Inflammatory macrophage (primary cell): Measurements from ENCODE around the gene GNPDA1.

Source experiments
- DNase-seq, 2 donors: peaks; one replicate each; pipeline ENCODE4 v3.0.0-alpha.2; 2020 to 2022

GNPDA1 gene

DNA sequence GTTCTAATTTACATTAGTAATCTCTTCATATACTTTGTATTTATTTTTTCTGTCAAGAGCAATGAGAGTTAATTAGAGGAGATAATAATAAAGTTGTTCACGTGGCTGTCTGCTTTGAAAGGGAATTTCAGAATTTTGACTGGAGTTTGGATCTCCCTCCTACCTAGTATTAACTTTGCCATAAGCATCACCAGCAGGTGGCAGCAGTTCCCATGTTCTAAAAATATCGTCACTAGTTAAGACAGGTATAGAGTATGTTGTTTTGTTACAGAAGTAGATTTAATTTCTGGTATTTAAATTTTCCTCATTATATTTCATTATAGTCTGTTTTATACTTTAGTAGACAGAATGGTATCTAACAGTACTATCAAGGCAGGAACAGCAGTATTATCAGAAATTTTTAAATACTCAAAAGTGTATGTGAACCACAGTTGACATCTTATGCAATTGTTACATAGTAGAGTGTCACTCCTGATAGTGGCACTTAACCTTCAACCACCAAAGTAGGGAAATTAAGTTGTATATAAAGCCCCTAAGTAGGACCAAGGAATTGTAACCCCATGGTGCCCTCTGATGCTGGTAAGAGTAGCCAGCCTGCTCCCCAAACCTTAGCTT is 20.4 kb downstream of the GNPDA1 start:
- peak; percentile 76 for DNase-seq

DNA sequence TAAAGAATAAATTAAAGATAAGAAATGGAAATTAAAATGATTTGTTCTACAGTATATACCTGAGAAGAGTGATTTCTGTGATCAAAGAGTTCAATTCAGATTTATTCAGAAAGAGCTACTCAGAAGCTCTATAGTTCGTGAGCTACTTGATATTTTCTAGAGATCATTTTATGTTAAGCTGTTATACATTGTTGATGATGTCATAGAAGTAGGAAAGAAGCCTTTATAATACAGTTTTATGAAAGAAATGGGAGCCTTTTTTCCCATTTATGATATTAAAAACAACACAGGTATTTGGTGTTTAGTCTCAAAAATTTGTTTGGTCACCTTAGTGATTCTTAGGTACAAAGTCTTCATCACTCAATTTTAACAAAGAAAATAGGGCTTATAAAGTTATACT is 23.1 kb downstream of the GNPDA1 start:
- no peak for DNase-seq

DNA sequence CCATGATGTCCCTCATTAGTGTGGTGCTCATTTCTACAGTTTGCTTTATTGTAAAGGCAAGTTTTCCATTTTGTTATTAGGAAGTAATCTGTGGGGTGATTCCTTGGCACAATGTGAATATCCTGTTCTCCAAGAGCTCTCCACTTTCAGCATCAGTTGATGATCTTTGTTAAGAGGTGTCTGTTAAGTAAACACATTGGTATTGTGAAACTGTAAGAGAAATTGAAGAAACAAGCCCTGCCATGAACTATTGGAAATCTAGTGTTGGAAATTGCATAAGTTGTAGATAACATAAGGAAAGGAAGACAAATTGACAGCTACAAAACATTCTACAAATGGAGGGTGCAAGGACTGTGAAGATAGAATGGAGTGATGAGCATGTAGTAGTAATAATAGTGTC is 26.8 kb downstream of the GNPDA1 start:
- DNase-seq, result no peak

DNA sequence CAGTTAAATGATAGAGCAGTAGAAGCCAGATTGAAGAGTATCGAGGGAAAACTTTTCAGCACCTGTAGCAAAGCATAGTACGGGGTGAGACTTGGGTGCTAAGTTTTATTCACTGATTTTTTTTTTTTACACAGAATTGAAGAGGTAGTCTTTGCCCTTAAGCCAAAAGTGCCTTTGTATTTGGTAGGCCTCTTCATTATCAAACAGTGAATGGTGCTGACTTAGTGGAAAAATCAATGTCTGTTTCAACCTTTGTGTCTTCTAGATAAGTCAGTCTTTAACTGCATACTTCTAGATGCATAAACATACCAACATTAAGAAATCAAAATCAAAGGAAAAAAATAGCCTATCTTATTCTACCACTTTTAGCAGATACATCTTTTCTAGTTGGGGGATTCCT is 30.2 kb downstream of the GNPDA1 start:
- no peak for DNase-seq

DNA sequence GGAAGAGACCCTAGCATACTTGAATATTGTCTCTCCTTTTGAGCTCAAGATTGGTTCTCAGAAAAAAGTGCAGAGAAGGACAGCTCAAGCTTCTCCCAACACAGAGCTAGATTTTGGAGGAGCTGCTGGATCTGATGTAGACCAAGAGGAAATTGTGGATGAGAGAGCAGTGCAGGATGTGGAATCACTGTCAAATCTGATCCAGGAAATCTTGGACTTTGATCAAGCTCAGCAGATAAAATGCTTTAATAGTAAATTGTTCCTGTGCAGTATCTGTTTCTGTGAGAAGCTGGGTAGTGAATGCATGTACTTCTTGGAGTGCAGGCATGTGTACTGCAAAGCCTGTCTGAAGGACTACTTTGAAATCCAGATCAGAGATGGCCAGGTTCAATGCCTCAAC is 34.4 kb downstream of the GNPDA1 start:
- no peak for DNase-seq

DNA sequence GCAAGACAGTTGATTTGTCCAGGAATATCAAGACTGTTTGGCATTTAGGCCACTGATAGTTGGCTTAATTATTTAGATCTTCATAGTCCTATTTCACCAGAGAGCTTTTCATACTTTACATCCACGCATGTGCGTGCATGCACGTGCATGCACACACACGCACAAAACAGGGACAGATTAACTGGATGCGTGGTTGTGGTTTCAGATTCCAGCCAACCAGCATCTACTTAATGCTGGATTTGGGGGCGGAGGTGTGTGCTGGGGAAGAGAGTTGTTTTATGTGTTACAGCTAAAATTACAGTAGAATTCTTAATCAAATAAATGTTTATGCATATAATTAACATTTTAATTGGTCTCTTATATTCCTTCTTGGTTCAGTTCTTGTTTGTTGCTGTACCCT is 36.7 kb downstream of the GNPDA1 start:
- DNase-seq, result no peak

DNA sequence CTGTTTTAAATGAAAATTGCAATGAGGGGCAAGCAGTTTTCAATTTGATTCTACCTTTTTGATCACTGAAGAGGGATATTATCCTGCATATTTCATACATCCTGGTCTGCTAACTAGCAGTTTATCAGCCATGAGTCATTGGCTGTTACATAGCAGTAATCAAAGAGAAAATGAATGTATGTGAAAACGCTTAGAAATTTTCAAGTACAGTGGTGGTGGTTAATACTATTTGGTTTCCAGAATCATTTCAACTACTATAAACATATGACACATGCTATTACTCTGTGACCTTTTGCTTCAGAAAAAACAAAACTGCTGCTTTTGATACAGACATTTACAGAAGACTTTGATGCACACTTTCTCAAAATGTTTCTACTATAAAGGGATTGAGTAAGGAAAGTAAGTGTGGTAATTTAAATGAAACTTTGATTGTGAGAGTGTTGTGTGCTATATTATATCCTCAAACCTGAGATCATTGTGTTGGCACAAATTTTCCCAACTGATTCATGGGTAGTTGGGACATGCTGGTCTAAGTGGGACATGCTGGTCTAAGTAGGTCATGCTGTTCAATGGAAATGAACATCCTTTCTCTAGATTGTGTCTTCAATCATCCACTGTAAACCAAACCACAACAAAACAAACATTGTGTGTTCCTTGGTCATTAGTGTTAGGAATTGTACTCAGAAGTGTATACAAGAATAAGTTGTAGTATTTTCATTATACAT is 38.8 kb downstream of the GNPDA1 start:
- no peak for DNase-seq

DNA sequence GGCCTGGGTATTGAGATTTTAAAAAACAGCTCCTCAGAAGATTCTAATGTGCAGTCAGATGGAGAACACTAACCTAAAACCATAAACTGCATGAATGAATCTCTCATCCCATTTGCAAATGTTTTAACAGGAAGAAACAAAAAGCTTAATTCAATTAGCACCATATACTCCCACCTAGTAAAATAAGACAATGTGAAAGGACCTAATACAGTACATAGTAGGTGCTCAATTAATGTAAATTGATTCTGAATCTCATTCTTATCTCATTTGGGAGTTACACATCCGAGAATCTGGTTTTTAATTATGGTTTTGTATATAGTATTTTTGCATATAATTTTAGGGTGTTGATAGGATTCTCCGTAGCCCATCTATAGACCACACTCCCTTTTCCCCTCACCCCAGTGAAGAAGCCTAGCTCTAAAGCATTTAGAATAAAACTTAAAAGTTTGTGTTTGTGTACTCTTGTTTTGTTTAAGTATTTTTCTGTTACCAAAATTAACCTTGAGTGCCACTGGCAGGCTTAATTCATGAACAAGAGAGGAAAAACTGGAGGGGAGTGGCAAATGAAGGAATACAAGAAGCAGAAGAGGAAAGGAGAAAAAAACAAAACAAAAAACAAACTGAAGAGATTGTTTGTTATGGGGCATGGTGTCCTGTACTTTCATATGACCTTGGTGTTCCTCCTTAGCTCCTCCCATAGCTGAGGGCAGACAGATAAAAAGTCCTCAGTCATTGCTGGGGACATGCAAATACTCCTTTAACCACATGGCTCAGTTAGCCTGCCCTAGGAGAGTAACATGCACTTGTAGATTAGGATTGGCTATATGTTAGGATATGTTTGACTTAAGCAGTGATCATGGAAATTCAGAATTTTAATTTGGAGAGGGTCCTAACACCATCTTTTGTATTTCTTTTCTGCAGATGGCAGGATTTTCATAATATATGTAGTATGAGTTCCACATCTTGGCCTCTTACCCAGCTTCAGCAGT is 42.8 kb downstream of the GNPDA1 start:
- DNase-seq, result peak; percentile 77

DNA sequence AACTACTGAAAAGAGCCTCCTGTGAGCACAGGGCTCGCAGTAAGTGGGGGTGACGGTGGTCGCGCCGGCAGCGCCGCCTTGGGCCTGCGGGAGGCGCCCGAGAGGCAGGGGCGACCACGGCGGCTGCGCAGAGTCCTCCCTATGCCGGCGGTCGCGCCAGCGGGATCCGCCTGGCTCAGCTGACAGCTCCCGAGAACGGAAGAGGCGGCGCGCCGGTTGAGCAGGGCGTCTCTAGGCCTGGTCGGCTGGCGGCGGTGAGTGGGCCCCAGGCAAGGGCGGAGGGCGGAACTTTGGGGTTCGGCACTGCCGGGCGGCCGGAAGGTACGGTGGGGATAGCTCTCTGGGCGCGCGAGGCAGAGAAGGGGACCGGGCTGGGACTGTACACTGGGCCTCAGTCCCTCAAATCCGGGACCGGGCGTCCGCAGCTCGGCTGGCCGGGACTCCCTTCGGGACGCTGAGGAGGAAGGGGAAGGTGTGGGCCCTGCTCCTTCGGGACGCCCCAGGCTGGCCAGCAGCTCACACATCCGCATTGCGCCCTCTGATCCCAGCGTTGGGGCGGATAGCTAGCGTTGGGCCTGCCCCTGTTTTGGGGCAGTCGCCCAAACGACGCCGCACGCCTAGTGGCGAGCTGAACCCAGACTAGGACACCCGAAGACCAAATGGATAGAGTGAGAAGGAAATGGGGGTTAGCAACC is 43.8 kb downstream of the GNPDA1 start, which contains the start of gene RNF14:
TSS of gene RNF14 (plus strand) at position 192 of the 695 bp plus-strand sequence. CDS start 4,484 bp downstream, outside the sequence.
- DNase-seq, result peak; percentile 96 to 98

DNA sequence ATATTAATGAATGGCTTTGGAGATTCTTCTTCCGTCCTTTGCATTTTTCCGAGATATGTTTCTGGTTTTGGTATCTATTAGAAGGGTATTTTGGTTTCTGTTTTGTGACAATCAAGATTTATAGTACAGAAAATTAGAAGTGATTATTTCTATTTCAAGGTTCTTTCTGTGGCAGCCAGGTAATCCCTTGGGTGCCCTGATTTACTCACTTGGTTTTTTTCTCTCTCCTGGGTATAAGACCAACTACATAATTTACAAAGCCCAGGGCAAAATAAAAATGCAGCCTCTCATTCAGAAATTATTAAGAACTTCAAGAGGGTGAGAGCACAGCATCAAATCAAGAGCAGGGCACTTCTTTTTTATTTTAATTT is 45.9 kb downstream of the GNPDA1 start:
- DNase-seq, result no peak

DNA sequence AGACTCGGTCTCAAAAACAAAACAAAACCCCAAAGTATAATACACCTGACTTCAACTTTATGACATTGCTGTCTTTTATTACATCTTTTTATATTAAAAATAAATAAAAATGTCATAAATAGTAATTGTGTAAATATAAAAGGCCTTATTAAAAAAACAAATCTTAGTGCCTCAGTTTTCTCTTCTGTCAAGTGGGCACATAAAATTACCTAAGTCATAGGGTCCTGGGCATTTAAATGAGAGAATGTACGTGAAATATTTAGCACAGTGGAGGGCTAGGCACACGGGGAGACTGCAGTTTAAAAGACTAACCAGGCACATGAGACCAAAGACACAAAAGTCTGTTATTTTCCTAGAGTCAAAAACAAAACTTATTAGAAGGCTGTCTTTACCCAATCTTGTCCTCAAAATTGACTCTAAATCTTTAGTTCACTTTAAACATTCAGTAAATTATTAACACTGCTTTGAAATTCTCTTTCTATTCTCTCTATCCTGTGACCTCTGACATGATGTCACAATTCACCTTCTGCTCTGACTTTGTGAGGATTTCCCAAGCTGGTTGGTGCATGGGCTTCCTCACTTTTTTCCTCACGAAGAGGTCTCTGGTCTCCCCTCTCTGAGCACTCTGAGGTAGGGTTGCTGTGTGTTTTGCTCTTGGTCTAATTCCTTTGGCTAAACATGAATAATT is 46.4 kb downstream of the GNPDA1 start:
- DNase-seq, result no peak

DNA sequence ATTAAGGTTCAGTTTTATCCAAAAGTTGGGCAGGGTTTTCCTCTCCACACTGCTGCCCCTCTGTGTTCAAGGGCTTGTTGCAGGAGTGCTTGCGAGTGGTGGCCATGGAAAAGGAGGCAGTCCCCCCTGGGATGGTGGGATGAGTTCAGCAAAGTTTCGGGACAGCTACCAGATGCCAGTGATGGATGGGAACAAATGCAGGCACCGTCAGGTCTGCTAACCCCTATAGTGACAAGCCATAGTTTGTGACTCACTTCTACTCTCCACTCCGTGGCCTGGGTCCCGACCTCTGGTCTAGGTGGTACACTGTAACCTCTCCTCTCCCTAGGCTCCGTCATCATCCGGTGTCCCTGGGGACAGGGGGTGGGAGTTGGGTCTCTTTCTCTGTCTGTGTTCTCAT is 47.8 kb downstream of the GNPDA1 start:
- no peak for DNase-seq

DNA sequence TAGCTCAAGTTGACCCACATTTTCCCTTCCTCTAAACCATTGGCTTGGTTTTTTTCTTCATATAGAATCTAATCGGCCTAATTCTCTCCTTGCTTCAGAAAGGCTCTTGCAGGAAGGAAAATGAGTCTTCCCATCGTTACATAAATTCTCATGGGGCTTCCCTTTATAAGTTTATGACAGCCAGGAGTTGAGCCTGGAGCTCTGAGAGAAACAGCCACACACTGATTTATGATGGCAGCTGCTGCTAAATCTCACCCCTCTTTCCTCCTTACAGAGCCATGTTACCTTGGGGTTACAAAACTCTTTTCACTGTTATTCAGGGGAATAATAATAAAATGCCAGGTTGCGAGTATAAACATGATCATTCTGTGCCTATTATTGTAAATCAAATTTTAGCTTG is 49.1 kb downstream of the GNPDA1 start:
- DNase-seq, result no peak

DNA sequence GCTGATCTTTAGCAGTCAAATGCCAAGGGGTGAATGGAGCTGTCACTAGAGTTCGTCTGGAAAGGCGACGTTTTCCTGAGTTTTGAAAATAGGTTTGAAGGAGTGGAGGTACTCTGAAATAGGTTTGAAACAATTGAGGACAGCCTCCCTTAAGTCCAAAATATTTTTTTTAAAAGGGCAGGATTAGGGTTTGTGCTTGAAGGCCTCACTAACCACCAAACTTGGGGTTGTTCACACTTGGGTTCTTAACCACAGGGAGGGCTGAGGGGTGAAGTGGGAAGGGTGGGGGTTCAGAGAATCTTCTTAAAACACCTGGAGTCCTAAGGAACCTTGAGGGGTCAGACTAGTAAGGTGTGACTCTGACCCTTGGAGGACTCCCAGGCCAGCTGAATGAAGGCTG is 51.4 kb downstream of the GNPDA1 start:
- DNase-seq, result no peak

DNA sequence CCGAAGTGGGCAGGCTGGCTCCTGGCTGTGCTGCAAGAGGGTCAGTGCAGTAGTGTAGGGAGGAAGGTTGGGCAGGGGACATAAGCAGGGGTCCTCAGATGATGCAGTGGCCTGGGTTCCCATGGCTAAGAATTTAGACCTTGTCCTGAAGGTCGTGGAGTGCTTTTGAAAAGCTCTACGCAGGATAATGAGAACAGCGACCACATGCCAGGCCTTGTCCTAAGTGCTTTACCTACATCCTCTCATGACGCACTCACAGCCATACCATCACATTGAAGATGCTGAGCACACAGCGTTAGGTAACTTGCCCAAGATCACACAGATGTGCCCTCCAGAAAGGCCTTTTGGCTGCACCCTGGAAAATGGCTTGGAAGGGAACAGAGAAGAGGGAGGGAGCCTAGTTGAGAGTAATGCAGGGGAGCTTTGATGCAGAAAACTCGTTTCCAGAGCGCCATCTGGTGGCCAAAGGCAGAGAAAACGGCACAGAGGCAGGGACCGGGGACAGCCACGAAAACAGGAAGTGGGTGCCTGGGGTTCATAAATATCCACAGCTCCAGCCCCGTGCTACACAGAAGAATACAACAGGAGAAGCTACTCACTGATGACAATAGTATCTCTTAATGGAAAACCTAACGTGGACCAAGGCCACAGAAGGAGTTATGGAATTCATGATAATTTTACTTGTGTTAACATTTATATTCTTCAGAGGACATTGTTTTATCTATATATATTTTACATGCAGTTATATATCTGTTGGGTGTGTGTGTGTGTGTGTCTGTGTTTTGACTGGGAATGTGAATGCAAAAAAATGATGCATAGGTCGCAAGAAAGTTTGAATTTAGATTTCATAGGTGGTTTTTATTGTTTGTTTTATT is 52.1 kb downstream of the GNPDA1 start:
- peak; percentile 94 to 95 for DNase-seq

DNA sequence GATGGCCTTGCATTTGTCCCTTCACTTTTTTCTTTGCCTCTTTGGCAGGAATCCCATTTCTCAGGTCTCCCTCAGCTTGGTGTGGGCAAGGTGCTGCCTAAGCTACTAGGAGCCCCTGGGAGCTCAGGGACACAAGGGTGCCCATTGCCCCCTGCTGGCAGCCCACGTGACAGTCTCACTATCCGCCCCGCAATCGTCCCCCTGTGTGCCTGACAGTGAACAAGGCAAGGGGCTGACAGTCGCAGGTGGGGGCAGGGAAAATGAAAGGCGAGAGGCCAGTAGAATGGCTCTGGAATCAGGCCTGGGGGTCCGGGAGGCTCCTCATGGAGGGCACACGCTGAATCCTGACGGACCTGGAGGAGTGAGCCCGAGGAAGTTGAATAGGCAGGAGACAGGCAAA is 52.8 kb downstream of the GNPDA1 start:
- DNase-seq, result no peak

DNA sequence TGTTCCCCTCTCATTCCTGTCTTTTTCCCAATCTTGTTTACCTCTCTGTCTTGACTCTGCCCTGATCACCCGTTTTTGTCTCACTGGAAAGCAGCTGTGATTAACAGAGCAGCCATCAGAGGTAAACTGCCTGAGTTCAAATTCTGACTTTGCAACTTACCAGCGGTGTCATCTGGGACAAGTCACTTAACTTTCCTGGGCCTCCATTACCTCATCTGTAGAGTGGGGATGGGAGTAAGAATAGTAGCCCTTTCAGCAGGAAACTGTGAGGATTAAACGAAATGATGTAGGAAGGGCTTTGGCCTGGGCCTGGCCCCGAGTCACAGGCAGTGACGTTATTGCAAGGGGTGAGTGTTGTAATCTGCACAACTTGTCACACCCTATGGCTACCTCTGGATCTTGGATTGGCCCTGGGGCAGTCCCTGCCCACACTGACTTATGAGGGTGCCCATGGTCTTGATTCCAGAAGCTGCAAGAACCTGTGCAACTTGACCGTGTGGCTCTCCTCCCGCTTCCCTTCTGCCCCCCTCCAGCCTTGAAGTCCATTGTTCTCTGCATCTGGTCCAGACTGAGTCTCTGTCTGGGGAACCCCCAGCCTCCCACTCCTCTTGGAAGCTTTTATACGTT is 54.2 kb downstream of the GNPDA1 start:
- DNase-seq, result peak; percentile 85 to 86

DNA sequence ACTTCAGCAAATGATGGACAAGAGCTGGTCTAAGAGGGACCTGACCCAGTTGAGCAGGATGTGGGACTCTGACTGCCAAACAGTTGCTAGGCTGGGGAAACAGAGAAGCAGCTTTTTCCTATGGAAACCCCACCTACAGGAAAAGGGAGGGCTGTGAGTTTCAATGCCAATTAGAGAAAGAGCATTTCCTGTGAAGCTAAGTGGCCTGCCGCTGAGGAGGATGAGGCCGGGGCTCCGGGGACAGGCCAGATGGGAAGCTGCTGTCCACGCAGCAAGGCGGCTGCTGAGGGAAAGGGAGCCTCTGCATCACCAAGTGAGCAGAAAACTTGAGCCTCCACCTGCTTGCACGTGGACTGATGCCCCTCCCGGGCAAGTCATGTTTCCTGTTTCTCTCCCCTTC is 54.7 kb downstream of the GNPDA1 start, which contains the start of gene PCDH12:
TSS of gene PCDH12 (minus strand) at position 90 of the 400 bp plus-strand sequence. CDS start 351 bp downstream, outside the sequence.
- peak; percentile 21 to 22 for DNase-seq

DNA sequence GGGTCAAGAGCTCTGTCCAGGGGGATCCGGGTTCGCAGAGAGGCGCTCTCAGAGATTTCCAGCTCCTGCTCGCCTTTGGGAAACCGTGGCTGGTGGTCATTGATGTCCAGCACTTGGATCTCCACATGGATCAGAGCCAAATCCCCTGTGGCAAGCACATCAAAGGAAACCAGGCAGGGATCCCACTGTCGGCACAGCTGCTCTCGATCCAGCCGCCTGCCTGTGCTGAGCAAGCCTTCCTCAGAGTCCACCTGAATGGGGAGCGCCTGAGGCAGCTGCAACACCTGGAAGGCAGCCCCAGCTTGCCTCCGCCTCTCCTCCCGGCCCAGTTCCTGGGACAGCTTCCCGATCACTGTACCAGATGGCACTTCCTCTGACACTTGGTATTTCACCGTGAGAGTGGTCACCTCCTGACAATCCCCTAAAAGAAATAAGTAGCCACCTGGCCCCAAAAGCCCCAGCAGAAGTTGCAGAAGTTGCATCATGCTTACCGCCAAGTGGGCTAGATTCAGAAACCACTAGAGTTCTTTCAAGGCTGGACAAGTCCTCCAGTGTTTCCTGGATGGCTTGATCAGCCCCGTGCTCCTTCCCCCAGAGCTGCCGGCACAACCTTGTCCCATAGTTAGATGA is 55.3 kb downstream of the GNPDA1 start:
- DNase-seq, result no peak

DNA sequence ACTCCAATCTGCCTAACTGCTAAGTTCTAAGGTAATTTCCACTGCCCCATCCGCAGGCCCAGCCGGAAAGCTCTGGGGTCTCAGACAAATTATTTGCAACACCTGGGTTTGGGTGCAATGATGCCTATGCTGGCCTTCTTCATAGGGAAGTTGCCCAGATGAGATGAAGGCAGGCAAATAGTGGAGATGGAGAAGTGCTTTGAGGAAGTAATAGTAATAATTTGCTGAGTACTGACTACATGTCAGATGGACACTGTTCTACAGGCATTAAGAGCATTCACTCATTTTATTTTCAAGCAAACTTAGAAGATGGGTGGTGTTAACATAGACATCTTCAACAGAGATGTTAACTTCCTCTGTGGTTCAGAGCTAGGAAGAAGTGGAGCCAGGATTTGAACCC is 58.6 kb downstream of the GNPDA1 start:
- DNase-seq, result peak; percentile 48 to 62
